SK-N-MC (cell line): ENCODE measurements around the gene C1D.

Experiments
- DNase-seq: peaks from one replicate; pipeline ENCODE4 v3.0.0-alpha.2; 2011; ENCODE audit warnings: low read depth, low spot score
- H3K27ac ChIP-seq: fragments of 200-600 bp; sonication (generic); 2 replicates; pipeline ENCODE4 v1.5.1; 2016; ENCODE audit warnings: mixed run types
- H3K36me3 ChIP-seq: fragments of 200-600 bp; sonication (generic); 2 replicates; pipeline ENCODE4 v1.6.1; 2017; ENCODE audit warnings: antibody characterized with exemption, low read length, mixed read lengths; ENCODE audit not compliant: insufficient read depth
- H3K4me3 ChIP-seq: fragments of 200-600 bp; sonication (generic); 2 replicates; pipeline ENCODE4 v1.5.1; 2016
- H3K9ac ChIP-seq: fragments of 200-600 bp; sonication (generic); 2 replicates; pipeline ENCODE4 v1.8.0; 2017; ENCODE audit warnings: mixed run types, mixed read lengths; ENCODE audit not compliant: insufficient read length
- H3K9me3 ChIP-seq: fragments of 200-600 bp; sonication (generic); 2 replicates; pipeline ENCODE4 v1.6.1; 2017; ENCODE audit warnings: low read depth, mild to moderate bottlenecking, antibody characterized with exemption, low read length, moderate library complexity, mixed read lengths
- EZH2 ChIP-seq: fragments of 200-600 bp; sonication (generic); IDR thresholded peaks from one replicate; pipeline ENCODE4 v1.6.1; 2017; ENCODE audit warnings: antibody characterized with exemption
- FOXP2 ChIP-seq: optimal IDR thresholded peaks from 2 replicates; pipeline ENCODE3; 2011; ENCODE audit warnings: mild to moderate bottlenecking, moderate library complexity; ENCODE audit not compliant: insufficient read depth; ENCODE audit errors: extremely low read length, control extremely low read depth
- POLR2AphosphoS5 ChIP-seq: IDR thresholded peaks from 2 replicates; pipeline ENCODE4 v1.6.1; 2012; ENCODE audit warnings: mild to moderate bottlenecking, low read depth, low read length, borderline replicate concordance

C1D gene

GRCh38 chr2:68099260-68099659, 36.5 kb upstream of the C1D start:
- Histone ChIP-seq H3K9me3 (no peaks in the 10 kb centered on the region), H3K4me3 (no peak overlapping the region), H3K36me3 (no peaks in the 10 kb centered on the region), H3K27ac (no peak overlapping the region), H3K9ac (no peak overlapping the region)
- DNase-seq = no peak
- TF ChIP-seq EZH2 = no peak
- no peak for TF ChIP-seq FOXP2
- TF ChIP-seq POLR2AphosphoS5 = no peak

- DNase-seq = peak; percentile 8
- Histone ChIP-seq H3K9me3 (no peaks in the 10 kb centered on the region), H3K4me3 (0 out of 2 replicates have a peak overlapping the region, but pooled peaks have one; percentile 2), H3K36me3 (no peaks in the 10 kb centered on the region), H3K9ac (no peak overlapping the region), H3K27ac (peak overlapping the region; percentile 55)
- TF ChIP-seq POLR2AphosphoS5 = no peak
- TF ChIP-seq EZH2 = no peak
- TF ChIP-seq FOXP2 = no peak
These were observed 35.5 kb upstream of the C1D start for GRCh38 chr2:68098291-68098797.

GRCh38 chr2:68094111-68094510, 31.3 kb upstream of the C1D start:
- TF ChIP-seq FOXP2 (no peak), EZH2 (no peak), POLR2AphosphoS5 (no peak)
- Histone ChIP-seq H3K9ac (no peak overlapping the region), H3K27ac (no peak overlapping the region), H3K9me3 (no peaks in the 10 kb centered on the region), H3K36me3 (no peaks in the 10 kb centered on the region), H3K4me3 (no peak overlapping the region)
- no peak for DNase-seq

- H3K9me3 ChIP-seq = no peaks in the 10 kb centered on the region
- H3K4me3 ChIP-seq = no peak overlapping the region
- TF ChIP-seq POLR2AphosphoS5 (no peak), EZH2 (no peak), FOXP2 (no peak)
These were observed 30.8 kb upstream of the C1D start for GRCh38 chr2:68093634-68094033.

GRCh38 chr2:68091439-68092034, 28.7 kb upstream of the C1D start:
- Histone ChIP-seq H3K36me3 (no peaks in the 10 kb centered on the region), H3K4me3 (no peak overlapping the region), H3K9ac (no peak overlapping the region), H3K27ac (no peak overlapping the region), H3K9me3 (no peaks in the 10 kb centered on the region)
- no peak for TF ChIP-seq FOXP2
- TF ChIP-seq EZH2 = no peak
- no peak for TF ChIP-seq POLR2AphosphoS5
- no peak for DNase-seq

More at GRCh38 chr2:68093634-68094033, 30.8 kb upstream of the C1D start:
- Histone ChIP-seq H3K36me3 (no peaks in the 10 kb centered on the region), H3K9ac (no peak overlapping the region), H3K27ac (no peak overlapping the region)
- DNase-seq = no peak

- TF ChIP-seq EZH2 (no peak), POLR2AphosphoS5 (no peak), FOXP2 (no peak)
- H3K36me3 ChIP-seq = no peaks in the 10 kb centered on the region
- H3K9ac ChIP-seq = no peak overlapping the region
- no peak overlapping the region for H3K27ac ChIP-seq
- no peak for DNase-seq
- H3K4me3 ChIP-seq = no peak overlapping the region
- H3K9me3 ChIP-seq = no peaks in the 10 kb centered on the region
These were observed 27.2 kb upstream of the C1D start for GRCh38 chr2:68089961-68090360.

GRCh38 chr2:68088940-68089339, 26.1 kb upstream of the C1D start:
- Histone ChIP-seq H3K9me3 (no peaks in the 10 kb centered on the region), H3K4me3 (no peak overlapping the region), H3K36me3 (no peaks in the 10 kb centered on the region), H3K27ac (no peak overlapping the region), H3K9ac (no peak overlapping the region)
- no peak for TF ChIP-seq EZH2
- DNase-seq = no peak

- Histone ChIP-seq H3K27ac (no peak overlapping the region), H3K4me3 (no peak overlapping the region), H3K36me3 (no peaks in the 10 kb centered on the region), H3K9ac (no peak overlapping the region), H3K9me3 (no peaks in the 10 kb centered on the region)
- DNase-seq = no peak
- TF ChIP-seq FOXP2 (no peak), EZH2 (no peak), POLR2AphosphoS5 (no peak)
These were observed 23.4 kb upstream of the C1D start for GRCh38 chr2:68086166-68086565.

- TF ChIP-seq EZH2 (no peak), FOXP2 (no peak), POLR2AphosphoS5 (no peak)
- Histone ChIP-seq H3K9me3 (no peaks in the 10 kb centered on the region), H3K36me3 (no peaks in the 10 kb centered on the region), H3K27ac (no peak overlapping the region), H3K4me3 (no peak overlapping the region), H3K9ac (no peak overlapping the region)
- DNase-seq = no peak
These were observed 20.5 kb upstream of the C1D start for GRCh38 chr2:68083346-68083745.
